Activated effector memory CD4-positive, alpha-beta T cell treated with Interleukin-2 at 50 U/mL for 16 hours (primary cell): ENCODE results near the gene GPRC5C.
A peak's percentile ranks its signal among the peaks of the same experiment; 100 is the strongest.

ENCODE experiments used
- DNase-seq: peaks from one replicate; pipeline ENCODE4 v3.0.0-alpha.2; 2020

Gene GPRC5C

DNA sequence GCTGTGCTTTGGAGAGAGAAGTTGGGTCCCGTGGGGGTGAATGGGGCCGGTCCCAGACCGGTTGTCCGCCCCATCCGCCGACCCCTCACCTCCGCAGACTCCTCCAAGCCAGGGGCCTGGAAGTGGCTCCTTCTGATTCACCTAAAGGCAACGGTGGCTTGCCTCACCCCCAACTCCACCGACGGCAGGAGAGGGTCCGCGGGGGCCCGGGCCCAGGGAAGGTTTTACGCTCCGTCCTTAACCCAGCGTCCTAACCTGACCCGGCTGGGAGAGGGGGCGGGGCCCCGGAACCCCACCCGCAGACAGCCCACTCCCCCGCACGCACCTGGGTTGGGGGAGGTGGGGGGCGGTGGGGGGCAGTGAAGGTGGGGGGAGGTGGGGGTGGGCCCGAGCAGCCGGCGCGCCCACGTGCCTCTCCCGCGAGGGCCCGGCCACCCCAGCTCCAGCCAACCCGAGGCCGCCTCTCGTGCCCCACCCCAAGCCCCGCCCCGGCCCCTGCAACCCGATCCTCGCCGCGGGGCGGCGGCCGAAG, 21.8 kb downstream of the GPRC5C start:
- DNase-seq, result peak; percentile 61

DNA sequence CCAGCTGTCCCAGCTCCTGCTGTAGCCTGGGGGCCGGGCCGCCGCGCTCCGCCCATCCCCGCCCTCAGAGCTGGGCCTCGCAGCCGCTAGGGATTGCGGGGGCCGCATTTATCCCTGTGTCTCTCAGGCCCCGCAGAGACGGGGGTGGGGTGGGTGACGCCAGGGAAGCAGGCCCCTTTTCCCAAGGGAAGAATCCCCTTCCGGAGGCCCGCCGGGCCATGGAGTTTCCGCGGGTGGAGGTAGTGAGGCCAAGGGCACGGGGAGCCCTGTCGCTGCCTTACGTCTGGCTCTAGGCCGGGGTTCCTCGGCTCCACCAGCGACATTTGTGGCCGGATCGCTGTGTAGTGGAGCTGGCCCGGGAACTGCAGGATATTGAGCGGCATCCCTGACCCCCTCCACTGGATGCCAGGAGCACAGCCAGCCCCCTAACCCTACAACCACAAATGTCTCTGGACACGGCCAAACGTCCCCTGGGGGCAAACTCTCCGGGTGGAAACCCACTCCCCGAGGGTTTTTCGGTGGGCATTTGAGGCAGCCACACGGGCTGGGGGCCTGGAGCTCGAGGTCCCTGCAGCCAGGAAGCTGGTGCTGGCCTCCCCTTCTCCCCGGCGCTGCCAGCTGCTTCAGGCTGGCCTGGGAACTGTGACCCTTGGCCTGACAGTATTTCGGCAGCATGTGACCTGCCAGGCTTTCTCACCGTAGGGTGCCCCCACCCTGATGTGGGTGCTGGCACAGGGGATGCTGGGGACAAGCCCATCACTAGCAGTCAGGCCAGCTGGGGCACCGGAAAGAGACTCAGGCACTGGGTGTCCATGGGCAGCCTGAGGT, 22.5 kb downstream of the GPRC5C start:
- DNase-seq, result no peak

DNA sequence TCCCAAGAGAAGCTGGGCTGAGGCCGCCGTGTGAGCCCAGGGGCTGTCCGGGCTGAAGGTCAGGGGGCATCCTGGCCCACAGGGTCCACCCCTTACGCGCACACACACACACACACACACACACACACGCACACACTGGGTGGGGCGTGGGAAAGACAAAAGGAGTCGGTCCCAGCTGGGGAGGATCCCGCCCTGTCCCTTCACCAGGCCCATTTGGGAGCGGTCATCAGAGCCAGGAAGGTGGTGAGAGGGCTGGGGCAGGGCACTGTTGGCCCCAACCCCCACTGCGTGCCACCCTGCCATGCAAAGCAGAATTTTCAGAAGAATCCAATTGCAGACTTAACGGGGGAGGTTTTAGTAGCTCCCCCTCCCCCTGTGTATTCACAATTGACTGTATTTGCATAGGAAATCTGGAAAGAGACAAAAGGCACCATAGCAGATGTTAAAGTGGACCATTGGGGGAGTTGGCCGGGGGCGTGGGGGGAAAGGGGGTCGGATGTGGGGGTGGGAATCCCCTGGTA, 23.2 kb downstream of the GPRC5C start:
- no peak for DNase-seq

DNA sequence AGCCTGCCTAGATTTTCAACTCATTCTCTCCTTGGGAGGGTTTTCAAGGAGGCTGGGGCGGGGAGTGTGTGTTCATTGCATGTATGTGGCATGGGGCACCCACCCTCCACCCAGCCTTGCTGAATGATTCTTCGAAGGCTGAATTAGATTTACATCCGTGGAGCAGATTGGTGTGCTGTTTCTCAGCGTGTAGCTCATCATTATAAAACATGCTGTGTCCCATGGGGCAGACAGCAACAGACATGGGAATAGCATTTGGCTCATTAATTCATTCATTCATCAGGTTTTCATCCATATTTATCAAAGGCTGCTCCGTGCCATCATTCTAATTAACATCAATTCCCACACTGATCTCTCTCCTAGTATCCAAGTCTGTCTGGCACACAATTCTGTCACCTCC, 23.9 kb downstream of the GPRC5C start:
- DNase-seq, result no peak

DNA sequence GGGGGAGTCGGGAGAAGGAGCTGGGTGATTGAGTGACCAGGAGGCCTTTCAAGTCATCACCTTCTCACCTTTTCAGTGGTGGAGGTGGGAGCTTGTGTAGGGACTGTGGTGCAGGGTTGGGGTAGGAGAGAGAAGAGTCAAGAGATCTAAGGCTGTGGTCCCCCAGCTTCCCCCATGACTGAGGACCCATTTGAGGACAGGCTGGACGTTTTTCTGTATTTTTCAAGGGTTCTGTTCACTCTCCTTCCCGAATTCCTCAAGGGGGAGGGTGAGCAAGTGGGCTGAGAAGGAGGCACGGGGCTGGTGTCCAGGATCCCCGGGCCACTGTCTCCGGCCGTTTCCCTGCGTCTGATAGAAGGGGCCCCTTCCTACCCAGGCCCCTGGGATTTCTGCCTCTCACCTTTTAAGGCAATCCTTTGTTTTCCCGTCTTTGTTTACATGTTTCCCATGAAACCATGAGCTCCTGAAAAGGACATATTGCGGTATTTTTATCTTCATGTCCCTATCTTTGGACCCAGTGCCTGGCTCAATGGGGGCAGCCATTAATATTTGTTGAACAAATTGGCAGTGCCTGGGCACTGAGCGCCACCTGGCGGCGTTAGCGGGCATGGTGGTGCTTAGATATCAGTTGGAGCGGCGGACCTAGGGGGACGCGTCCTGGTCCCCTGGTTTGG, 25.4 kb downstream of the GPRC5C start:
- DNase-seq, result peak; percentile 57

DNA sequence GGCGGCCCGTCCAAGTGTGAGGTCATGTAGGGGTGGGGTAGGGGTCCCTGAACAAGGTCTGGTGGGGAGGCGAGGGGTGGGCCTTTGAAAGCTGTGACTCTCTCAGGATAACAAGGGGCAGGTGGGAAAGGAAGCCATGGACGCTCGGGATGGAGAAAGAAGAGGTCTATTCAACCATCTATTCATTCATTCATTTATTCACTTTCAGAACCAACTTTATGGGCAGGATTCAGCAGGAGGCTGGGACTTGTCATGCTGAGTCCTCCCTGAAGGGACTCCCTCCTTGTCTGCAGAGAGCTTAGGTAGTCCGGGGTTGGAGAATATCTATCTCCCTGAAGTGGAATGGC, 25.9 kb downstream of the GPRC5C start:
- DNase-seq, result no peak

DNA sequence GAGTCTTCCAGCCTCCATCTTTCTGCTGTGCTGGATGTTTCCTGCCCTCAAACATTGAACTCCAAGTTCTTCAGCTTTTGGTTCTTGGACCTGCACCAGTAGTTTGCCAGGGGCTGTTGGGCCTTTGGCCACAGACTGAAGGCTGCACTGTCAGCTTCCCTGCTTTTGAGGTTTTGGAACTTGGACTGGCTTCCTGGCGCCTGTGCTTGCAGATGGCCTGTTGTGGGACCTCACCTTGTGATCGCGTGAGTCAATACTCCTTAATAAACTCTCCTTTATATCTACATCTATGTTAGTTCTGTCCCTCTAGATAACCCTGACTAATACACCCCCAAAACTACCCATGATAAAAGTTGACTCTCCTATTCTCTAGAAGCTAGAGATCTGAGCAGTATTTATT, 26.9 kb downstream of the GPRC5C start:
- DNase-seq, result no peak

DNA sequence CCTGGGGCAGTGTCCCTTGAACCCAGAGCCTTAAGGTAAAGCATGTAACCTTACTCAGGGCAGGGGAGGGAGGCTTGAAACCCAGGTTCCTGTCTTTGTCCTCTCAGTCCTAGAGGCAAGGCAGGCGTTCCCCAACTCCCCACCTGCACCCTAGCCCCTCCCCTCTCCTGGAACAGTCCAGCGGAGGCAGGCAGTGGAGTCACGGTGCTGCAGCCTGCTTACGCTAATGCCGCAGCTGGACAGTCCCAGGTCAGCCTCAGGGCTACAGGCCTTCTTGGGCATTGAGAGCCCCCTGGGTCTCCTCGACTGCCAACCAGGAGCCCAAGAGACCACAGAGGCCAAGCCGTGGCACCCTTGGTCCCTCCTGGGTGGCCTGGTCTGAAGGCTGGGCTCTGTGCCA, 27.7 kb downstream of the GPRC5C start:
- no peak for DNase-seq

DNA sequence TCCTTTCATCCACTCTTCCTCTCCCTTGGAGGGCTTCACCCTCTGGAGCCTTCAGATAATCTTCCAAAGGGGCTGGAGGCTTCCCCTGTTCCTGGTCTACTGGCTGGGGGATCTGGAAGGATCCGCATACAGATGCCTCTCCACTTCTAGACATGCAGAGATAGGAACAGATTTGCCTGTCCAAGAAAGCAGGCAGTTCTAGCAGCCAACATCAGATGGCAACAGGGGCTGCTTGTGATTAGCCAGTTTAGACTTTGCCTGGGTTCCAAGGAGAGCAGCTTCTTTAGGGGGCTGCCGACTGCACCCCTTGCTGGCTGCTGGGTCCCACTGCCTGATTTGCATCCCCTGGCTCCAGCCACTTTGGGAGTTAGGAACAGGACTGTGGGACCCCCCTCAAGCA, 28.4 kb downstream of the GPRC5C start:
- DNase-seq, result no peak

DNA sequence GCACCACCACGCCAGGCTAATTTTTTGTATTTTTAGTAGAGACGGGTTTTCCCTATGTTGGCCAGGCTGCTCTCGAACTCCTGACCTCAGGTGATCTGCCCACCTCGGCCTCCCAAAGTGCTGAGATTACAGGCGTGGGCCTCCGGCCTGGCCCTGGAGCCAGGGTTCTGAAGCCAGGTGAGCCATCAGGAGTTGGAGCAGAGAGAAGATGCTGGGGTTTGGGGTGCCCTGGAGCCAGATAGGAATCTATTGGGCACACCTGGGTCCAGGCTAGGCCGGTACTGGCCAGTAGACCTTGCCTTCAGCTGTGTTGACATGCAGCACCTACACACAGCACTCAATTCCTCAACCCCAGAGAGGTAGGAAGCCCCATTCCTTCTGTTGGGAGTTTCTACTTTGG, 29.1 kb downstream of the GPRC5C start:
- no peak for DNase-seq

DNA sequence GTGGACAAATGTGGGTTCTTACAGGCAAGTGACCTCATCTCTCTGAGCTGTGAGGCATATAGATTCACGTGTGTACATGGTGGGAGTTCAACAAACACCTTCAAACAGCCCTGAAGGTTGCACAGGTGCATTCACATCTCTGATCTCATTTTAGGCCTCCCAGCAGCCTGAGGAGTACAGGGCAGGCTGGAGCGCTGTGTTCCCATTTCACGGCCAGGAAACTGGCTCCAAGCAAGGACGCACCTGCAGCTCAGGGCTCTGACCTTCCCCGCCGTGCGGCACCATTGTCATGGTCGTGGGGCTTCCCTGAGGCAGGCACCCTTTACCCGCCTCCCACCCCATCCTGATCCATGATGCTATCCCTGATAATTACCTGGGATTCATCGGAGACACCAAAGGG, 29.7 kb downstream of the GPRC5C start:
- DNase-seq, result no peak

DNA sequence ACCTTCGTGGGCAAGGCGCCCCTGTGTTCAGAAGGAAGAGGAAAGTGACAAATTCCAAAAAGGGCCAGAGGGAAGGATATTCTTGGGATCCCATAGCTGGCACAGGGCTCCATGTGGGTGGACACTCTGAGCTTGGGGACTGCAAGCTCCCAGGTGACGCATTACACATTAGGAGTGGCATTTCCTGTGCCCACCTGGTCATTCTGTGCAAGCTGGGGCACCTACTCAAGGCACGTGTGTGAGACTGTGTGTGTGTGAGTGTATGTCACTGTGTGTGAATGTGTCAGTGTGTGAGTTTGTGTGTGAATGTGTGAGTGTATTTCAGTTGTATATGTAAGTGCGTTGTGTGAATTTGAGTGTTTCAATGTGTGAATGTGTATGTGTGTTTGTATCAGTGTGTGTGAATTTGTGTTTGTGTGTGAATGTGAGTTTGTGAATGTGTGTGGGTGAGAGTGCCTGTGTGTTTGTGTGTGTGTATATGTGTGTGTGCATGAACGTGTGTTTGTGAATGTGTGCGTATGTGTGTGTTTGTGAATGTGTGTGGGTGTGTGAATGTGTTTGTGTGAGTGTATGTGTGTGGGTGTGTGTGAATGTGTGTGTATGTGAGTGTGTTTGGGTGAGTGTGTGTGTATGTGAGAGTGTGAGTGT, 33.0 kb downstream of the GPRC5C start:
- DNase-seq, result no peak

DNA sequence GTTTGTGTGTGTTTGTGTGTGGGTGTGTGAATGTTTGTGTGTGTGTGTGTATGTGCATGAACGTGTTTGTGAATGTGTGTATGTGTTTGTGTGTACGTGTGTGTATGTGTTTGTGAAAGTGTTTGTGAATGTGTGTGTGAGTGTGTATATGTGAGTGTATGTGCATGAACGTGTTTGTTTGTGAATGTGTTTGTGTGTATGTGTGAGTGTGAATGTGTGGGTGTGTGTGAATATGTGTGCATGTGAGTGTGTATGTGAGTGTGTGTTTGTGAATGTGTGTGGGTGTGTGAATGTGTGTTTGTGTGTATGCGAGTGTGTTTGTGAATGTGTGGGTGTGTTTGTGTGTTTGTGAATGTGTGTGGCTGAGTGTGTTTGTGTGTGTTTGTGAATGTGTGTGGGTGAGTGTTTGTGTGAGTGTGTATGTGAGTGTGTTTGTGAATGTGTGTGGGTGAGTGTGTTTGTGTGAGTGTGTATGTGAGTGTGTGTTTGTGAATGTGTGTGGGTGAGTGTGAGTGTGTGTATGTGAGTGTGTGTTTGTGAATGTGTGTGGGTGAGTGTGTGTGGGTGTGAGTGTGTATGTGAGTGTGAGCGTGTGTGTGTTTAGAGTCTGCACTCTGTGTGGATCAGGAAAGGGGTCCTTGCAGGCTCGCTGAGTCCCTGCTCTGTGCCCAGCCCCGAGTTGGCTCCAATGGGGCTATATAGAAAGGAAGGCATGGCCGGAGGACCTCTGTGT, 33.7 kb downstream of the GPRC5C start:
- DNase-seq, result no peak

DNA sequence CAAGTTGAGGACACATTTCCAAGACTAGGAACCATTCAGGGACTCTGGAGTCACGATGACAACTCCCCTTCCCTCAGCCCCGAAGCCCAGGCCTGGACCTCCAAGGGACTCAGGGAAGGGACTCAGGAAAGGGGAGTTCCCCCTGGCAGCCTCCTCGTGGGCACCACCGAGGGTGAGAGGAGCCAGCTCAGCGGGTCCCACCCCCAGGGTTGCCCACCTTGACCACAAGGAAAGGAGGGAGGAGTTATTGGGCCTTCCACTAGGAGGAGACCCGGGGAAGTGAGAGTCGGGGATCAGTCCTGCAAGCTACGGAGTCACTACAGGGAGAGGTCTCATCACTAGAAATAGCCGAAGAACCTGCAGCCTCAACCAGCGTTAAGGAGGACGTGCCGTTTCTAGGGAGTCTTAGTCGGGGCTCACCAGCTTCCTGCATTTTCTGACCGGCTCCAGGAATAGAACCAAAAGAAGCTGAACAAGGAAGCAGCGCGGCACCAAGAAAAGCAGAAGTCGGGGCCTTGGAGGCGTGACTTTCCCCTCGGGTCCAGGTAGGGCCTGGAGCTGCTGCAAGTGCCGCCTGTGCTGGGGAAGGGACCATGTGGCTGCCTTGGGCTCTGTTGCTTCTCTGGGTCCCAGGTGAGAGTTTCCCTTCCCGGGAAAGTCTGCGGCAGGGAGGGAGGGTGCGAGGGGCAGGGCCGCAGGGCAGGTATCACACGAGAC, 34.4 kb downstream of the GPRC5C start, which contains the start of gene CD300A:
Gene CD300A (plus strand): TSS at position 524 of the 717 bp plus-strand sequence. CDS start 70 bp downstream, at position 594.
- peak; percentile 21 for DNase-seq

DNA sequence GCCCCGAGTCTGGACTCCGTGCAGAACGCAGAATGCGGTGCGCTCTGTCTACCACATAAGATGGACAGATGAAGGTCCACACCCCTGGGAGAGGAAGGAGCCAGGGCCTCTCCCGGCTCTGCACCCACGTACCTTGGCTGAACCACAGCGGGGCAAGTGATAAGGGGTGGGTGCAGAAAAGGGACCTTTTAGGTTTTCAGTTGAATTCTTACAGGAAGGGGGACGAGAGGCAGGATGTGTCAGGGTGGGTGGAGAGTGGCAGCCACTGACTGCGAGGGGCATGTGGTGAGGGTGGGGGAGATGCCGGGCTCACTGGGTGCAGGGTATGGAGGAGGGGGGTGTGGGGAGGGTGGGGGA, 34.9 kb downstream of the GPRC5C start:
- DNase-seq, result no peak

DNA sequence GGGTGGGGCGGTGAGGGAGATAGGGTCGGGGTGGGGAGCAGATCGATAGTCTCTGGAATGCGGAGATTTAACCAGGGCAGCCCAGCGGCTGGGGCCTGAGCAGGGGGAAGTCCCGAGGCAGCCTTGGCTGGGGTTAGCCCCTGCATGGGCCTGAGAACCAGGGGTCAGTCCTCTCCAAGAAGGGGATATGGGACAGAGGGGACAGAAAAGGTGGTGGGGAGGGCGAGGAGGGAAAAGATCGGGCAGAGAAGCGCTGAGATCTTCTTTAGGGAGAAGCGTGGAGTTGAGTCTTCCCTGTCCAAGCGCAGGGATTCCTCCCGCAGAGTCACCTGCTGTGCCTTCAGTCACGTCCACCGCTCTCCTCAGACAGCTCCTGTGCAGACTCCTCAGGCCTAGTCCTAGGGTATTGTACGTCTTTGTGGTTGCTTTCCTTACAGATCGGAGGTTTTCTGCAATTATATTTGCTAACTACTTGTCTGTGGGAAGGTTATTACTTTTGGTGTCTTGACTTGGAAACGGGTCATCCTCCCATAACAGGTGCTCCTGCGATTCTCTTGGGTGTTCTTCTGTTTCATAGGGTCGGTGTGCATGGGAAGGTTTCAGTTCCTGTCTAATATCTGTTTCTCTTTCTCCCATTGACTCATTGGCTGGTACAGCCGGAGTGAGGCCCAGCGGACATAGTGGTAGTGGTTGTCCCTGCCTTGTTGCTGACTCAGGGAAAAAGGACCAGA, 35.5 kb downstream of the GPRC5C start:
- DNase-seq, result no peak

DNA sequence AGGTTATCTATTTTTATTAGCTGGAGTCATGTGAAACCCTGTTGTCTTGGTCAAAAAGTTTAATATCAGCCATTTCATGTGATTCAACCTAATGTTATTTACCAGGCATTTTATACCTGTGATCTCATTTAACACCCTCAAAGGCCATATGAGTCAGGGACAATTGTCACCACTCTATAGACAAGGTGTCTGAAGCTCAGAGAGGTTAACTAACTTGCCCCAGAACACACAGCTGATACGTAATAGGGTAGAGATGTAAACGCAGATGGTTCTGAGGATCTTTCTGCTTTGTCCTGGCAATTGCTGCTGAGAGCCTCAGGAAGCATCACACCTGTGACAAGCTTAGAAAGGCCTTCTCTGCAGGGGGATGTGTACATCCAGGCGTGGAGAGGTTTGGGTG, 39.5 kb downstream of the GPRC5C start:
- no peak for DNase-seq

DNA sequence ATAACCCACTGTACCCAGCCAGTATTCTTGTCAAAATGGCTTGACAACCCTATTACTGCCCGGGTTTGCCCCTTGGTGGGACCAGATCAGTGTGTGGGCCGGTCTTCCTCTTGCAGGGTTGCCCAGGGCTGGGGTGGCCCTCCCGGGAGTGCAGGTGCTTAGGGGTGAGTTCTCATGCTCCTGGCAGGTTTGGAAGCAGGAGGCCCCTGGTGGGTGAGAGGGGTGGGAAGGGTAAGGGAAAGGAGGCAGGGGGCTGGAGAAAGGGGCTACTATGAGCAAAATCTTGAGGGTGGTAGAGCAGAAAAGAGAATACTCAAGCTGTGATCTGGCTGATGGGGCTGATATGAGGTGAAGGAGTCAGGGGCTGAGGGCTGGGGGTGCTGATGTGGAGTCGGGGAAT, 41.0 kb downstream of the GPRC5C start:
- no peak for DNase-seq

DNA sequence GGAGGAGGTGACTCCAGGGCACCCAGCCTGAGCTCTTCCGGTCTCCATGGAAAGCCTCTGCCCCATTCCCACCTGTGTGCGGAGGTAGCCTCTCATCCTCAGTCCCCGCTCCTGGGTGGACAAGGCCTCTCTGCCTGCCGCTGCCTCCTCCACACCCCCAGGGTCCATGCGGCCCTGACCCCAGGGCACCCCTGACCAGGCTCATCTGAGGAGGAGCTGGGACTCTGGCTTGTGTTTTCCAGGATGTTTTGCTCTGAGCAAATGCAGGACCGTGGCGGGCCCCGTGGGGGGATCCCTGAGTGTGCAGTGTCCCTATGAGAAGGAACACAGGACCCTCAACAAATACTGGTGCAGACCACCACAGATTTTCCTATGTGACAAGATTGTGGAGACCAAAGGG, 41.4 kb downstream of the GPRC5C start:
- DNase-seq, result no peak

DNA sequence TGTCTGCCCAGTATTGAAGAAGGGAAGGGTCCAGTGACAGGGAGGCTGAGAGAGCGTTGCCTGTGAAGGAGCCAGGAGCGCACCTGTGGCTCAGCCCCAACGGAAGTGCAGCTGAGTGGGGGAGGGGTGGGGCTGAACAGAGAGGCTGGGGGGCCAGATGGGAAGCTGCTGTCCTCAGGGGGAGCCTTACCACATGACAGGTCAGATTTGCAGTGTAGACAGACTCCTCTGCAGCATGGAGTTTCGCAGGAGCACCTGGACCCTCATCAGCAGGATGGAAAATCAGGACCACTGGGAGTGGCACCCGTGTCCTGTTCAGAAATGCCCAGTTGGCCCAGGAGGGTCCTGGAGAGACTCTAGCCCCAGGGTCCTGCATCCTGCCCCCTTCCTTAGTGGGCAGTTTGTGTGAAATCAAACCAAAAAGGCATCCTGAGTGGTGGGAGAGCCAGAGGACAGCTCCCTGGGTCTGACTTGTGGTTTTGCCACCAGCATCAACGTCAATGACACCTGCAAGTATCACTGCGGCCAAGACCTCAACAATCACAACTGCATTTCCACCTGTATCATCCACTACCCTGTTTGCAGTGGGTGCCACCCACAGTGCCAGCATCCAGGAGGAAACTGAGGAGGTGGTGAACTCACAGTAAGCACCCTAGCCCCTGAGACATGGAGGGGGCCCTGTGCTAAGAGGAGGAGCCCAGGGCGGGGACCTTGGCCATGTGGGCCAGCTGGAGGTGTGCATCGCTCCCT, 42.3 kb downstream of the GPRC5C start:
- no peak for DNase-seq

DNA sequence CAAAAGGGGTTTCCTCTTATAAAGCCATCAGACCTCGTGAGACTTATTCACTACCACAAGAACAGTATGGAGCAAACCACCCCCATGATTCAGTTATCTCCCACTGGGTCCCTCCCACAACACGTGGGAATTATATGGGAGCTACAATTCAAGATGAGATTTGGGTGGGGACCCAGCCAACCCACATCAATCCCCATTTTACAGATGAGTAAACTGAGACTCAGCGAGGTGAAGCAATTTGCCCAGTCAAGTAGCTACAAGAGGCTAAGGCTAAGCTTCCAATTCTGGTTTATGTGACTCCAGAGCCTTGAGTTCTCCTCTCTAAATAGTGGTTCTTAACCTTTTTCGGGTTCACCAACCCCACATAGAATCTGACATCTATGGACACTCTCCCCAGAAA, 43.3 kb downstream of the GPRC5C start:
- DNase-seq, result no peak
